Keratinocyte (primary cell): ENCODE measurements around the gene SKA2. TPM values are rescaled to one million over a fixed set of nuclear protein-coding genes. Genes with fewer than 3 reads are reported as not detected.

Experiments used
- DNase-seq: peaks from one replicate; pipeline ENCODE4 v3.0.0-alpha.2; 2011; ENCODE audit warnings: low read depth, missing footprints, low spot score
- FAIRE-seq: peaks from 2 replicates; lab custom pipeline; 2011; peaks lifted over from hg19 to GRCh38; lab: Jason Lieb, UNC
- H2AFZ ChIP-seq: 2 replicates; pipeline ENCODE4 v1.6.0; 2012; ENCODE audit warnings: low read length, control low read depth, inconsistent platforms; ENCODE audit not compliant: control insufficient read depth
- H3K27ac ChIP-seq: 2 replicates; pipeline ENCODE4 v1.5.1; 2011; ENCODE audit warnings: low read length; ENCODE audit not compliant: control insufficient read depth, insufficient read depth
- H3K27me3 ChIP-seq: 3 replicates; pipeline ENCODE4 v1.6.0; 2011; ENCODE audit warnings: low read length; ENCODE audit not compliant: control insufficient read depth, insufficient read depth; ENCODE audit errors: extremely low read depth
- H3K36me3 ChIP-seq, 2 experiments: 2 replicates in 1 of 2; 3 replicates in 1 of 2; pipeline ENCODE4 v1.5.1; 2011; ENCODE audit warnings: low read length in 2 of 2, mild to moderate bottlenecking in 1 of 2; ENCODE audit not compliant: control insufficient read depth in 2 of 2, insufficient read depth in 2 of 2; ENCODE audit errors: extremely low read depth in 1 of 2
- H3K4me1 ChIP-seq: 3 replicates; pipeline ENCODE4 v1.5.1; 2011; ENCODE audit warnings: low read length; ENCODE audit not compliant: control insufficient read depth, insufficient read depth; ENCODE audit errors: extremely low read depth
- H3K4me2 ChIP-seq: 3 replicates; pipeline ENCODE4 v1.6.0; 2011; ENCODE audit warnings: low read depth, low read length; ENCODE audit not compliant: control insufficient read depth, insufficient read depth; ENCODE audit errors: extremely low read depth
- H3K4me3 ChIP-seq, 3 experiments: fragments of 200-600 bp in 1 of 3; sonication (generic) in 1 of 3; 2 replicates in 2 of 3; 3 replicates in 1 of 3; pipeline ENCODE4 v1.5.1; 2011 to 2016; ENCODE audit warnings: low read length in 3 of 3, mild to moderate bottlenecking in 3 of 3, control low read depth in 2 of 3, inconsistent platforms in 1 of 3, low read depth in 1 of 3, mixed read lengths in 1 of 3, mixed run types in 1 of 3, moderate library complexity in 1 of 3; ENCODE audit not compliant: control insufficient read depth in 2 of 3, insufficient read depth in 2 of 3; ENCODE audit errors: extremely low read depth in 1 of 3
- H3K79me2 ChIP-seq: 2 replicates; pipeline ENCODE4 v1.6.0; 2012; ENCODE audit warnings: low read length; ENCODE audit not compliant: control insufficient read depth, insufficient read depth
- H3K9ac ChIP-seq: 3 replicates; pipeline ENCODE4 v1.6.0; 2011; ENCODE audit warnings: low read length; ENCODE audit not compliant: control insufficient read depth, insufficient read depth; ENCODE audit errors: extremely low read depth
- H3K9me1 ChIP-seq: 3 replicates; pipeline ENCODE4 v1.6.0; 2011; ENCODE audit warnings: low read length; ENCODE audit not compliant: control insufficient read depth, insufficient read depth; ENCODE audit errors: extremely low read depth
- H3K9me3 ChIP-seq: 2 replicates; pipeline ENCODE4 v1.5.1; 2012; ENCODE audit warnings: low read depth, low read length; ENCODE audit not compliant: control insufficient read depth
- H4K20me1 ChIP-seq: 3 replicates; pipeline ENCODE4 v1.6.0; 2011; ENCODE audit warnings: low read length; ENCODE audit not compliant: control insufficient read depth, insufficient read depth; ENCODE audit errors: extremely low read depth
- CTCF ChIP-seq, 3 experiments: IDR thresholded peaks in 1 of 3; conservative IDR thresholded peaks in 1 of 3; optimal IDR thresholded peaks in 1 of 3; 2 replicates in 2 of 3; 3 replicates in 1 of 3; pipeline versions ENCODE3 to v1.5.1; 2011; ENCODE audit warnings: low read length in 3 of 3, mild to moderate bottlenecking in 3 of 3, moderate library complexity in 2 of 3, control low read depth in 1 of 3, inconsistent platforms in 1 of 3; ENCODE audit not compliant: insufficient read depth in 2 of 3; ENCODE audit errors: extremely low read depth in 1 of 3
- EZH2 ChIP-seq: IDR thresholded peaks from one replicate; pipeline ENCODE4 v1.6.1; 2012; ENCODE audit warnings: inconsistent platforms, mild to moderate bottlenecking, low read length, moderate library complexity
- dilution Hi-C: fragments of 300-500 bp; cut with MboI; formaldehyde crosslinking; loops from one replicate; pipeline ENCODE4 v1.7.0; 2020; ENCODE audit warnings: low sequenced_read_pairs; ENCODE audit not compliant: extremely low pct_ligation_motif_present
- polyA plus RNA-seq, 5 experiments: library from polyadenylated mRNA; depleted of rRNA in 3 of 5; stranded (reverse) in 3 of 5; stranded (forward) in 1 of 5; unstranded in 1 of 5; fragments of >200 nt; gene quantifications; 1 replicate in 1 of 5; 2 replicates in 3 of 5; 3 replicates in 1 of 5; pipeline versions ENCODE4 v1.2.1 to v1.2.3, GENCODE V29; 2011 to 2012; ENCODE audit warnings: missing spikeins in 2 of 5, low read depth in 1 of 5, low replicate concordance in 1 of 5

Gene SKA2
- polyA plus RNA-seq, 1 donor (not counting 4 experiments of a cell fraction or from before 2014, with no cell fraction given) = 52.8 TPM

GRCh38 chr17:59097876-59098275 lies 57.1 kb downstream of the SKA2 start:
- no peaks in the 10 kb centered on the region for H3K36me3 ChIP-seq
- H3K9me3 ChIP-seq = no peaks in the 10 kb centered on the region
- no peak overlapping the region for H3K27ac ChIP-seq
- TF ChIP-seq CTCF (optimal IDR thresholded peaks at IDR 0.05 in 1 of 3, IDR thresholded peaks at IDR 0.05 in 1 of 3, conservative IDR thresholded peaks at IDR 0.05 in 1 of 3; ENCODE audit: extremely low read depth in 1 of 3, insufficient read depth in 2 of 3, low read length in 3 of 3) (no peak), EZH2 (no peak)
- H3K79me2 ChIP-seq = peaks cover 57% of the 10 kb centered on the region
- no peak overlapping the region for H3K9ac ChIP-seq
- H2AFZ ChIP-seq = no peak overlapping the region
- dilution Hi-C loops = no loop called here
- H3K27me3 ChIP-seq = no peaks in the 10 kb centered on the region
- DNase-seq (no peak), FAIRE-seq (no peak)
- no peak overlapping the region for H3K4me2 ChIP-seq
- peaks cover 17% of the 10 kb centered on the region for H3K4me1 ChIP-seq
- H4K20me1 ChIP-seq = no peaks in the 10 kb centered on the region
- H3K4me3 ChIP-seq = no peak overlapping the region
- H3K9me1 ChIP-seq = no peaks in the 10 kb centered on the region

- Histone ChIP-seq H3K27me3 (no peaks in the 10 kb centered on the region), H3K9me3 (no peaks in the 10 kb centered on the region), H3K79me2 (peaks cover 48% of the 10 kb centered on the region), H3K36me3 (no peaks in the 10 kb centered on the region), H3K4me1 (peaks cover 19% of the 10 kb centered on the region), H3K9me1 (no peaks in the 10 kb centered on the region), H2AFZ (no peak overlapping the region), H3K9ac (no peak overlapping the region), H3K4me3 (no peak overlapping the region), H4K20me1 (no peaks in the 10 kb centered on the region), H3K4me2 (peak overlapping the region; percentile 55), H3K27ac (peak overlapping the region; percentile 66)
- no peak for FAIRE-seq
- dilution Hi-C loops = no loop called here
- TF ChIP-seq EZH2 (no peak), CTCF (optimal IDR thresholded peaks at IDR 0.05 in 1 of 3, IDR thresholded peaks at IDR 0.05 in 1 of 3, conservative IDR thresholded peaks at IDR 0.05 in 1 of 3; ENCODE audit: extremely low read depth in 1 of 3, insufficient read depth in 2 of 3, low read length in 3 of 3) (no peak)
- no peak for DNase-seq
Observed at GRCh38 chr17:59094861-59095530, 60.0 kb downstream of the SKA2 start.
